ENCODE measurements around the gene PPP2R5B.

PPP2R5B gene

GRCh38 chr11:64888729-64889511 lies 35.6 kb upstream of the PPP2R5B start:
- DNase-seq (ENCODE audit: low read depth in 3 of 3) = no peak

- no peak for DNase-seq (ENCODE audit: low read depth in 3 of 3)
Measured at GRCh38 chr11:64890522-64890939, 34.0 kb upstream of the PPP2R5B start.

GRCh38 chr11:64891215-64891848 lies 33.2 kb upstream of the PPP2R5B start:
- no peak for DNase-seq (ENCODE audit: low read depth in 3 of 3)

GRCh38 chr11:64891880-64892279 lies 32.6 kb upstream of the PPP2R5B start:
- DNase-seq (ENCODE audit: low read depth in 3 of 3) = no peak

- DNase-seq (ENCODE audit: low read depth in 3 of 3) = no peak
Measured at GRCh38 chr11:64892411-64892831, 32.1 kb upstream of the PPP2R5B start.

GRCh38 chr11:64892838-64893193 lies 31.7 kb upstream of the PPP2R5B start:
- no peak for DNase-seq (ENCODE audit: low read depth in 3 of 3)

GRCh38 chr11:64893194-64894069 lies 31.1 kb upstream of the PPP2R5B start:
- DNase-seq (ENCODE audit: low read depth in 3 of 3) = no peak

GRCh38 chr11:64894070-64894811 lies 30.2 kb upstream of the PPP2R5B start:
- peak; percentile 77 to 95 (median 93) for DNase-seq (ENCODE audit: low read depth in 3 of 3)

GRCh38 chr11:64894812-64895452 lies 29.6 kb upstream of the PPP2R5B start:
- DNase-seq (ENCODE audit: low read depth in 3 of 3) = no peak

GRCh38 chr11:64896448-64897022 lies 28.0 kb upstream of the PPP2R5B start:
- no peak for DNase-seq (ENCODE audit: low read depth in 3 of 3)

- DNase-seq (ENCODE audit: low read depth in 3 of 3) = no peak
Measured at GRCh38 chr11:64897381-64898075, 27.0 kb upstream of the PPP2R5B start.

- no peak for DNase-seq (ENCODE audit: low read depth in 3 of 3)
Measured at GRCh38 chr11:64898076-64898445, 26.4 kb upstream of the PPP2R5B start.

GRCh38 chr11:64898541-64898940 lies 25.9 kb upstream of the PPP2R5B start:
- DNase-seq (ENCODE audit: low read depth in 3 of 3) = no peak

GRCh38 chr11:64900263-64900678 lies 24.2 kb upstream of the PPP2R5B start:
- DNase-seq (ENCODE audit: low read depth in 3 of 3) = peak; percentile 51 to 62 (median 55)

- no peak for DNase-seq (ENCODE audit: low read depth in 3 of 3)
Measured at GRCh38 chr11:64900774-64901173, 23.7 kb upstream of the PPP2R5B start.

- DNase-seq (ENCODE audit: low read depth in 3 of 3) = no peak
Measured at GRCh38 chr11:64902102-64902900, 22.2 kb upstream of the PPP2R5B start.

- DNase-seq (ENCODE audit: low read depth in 3 of 3) = no peak
Measured at GRCh38 chr11:64903291-64903833, 21.1 kb upstream of the PPP2R5B start.

- no peak for DNase-seq (ENCODE audit: low read depth in 3 of 3)
Measured at GRCh38 chr11:64905516-64906313, 18.8 kb upstream of the PPP2R5B start.

All from stimulated activated CD4-positive, alpha-beta T cell treated with anti-CD3 and anti-CD28 coated beads, TNF-alpha, amount 100 ng/mL, for 48 hours (primary cell).